HG02852 (cell line): ENCODE results near the gene CPNE2.

Experiments used
- ATAC-seq: cut with Tn5 transposase; IDR thresholded peaks from one replicate; pipeline ENCODE4 v1.9.1; 2021; ENCODE audit warnings: mild to moderate bottlenecking, moderate library complexity; ENCODE audit not compliant: unreplicated experiment

The CPNE2 gene

DNA sequence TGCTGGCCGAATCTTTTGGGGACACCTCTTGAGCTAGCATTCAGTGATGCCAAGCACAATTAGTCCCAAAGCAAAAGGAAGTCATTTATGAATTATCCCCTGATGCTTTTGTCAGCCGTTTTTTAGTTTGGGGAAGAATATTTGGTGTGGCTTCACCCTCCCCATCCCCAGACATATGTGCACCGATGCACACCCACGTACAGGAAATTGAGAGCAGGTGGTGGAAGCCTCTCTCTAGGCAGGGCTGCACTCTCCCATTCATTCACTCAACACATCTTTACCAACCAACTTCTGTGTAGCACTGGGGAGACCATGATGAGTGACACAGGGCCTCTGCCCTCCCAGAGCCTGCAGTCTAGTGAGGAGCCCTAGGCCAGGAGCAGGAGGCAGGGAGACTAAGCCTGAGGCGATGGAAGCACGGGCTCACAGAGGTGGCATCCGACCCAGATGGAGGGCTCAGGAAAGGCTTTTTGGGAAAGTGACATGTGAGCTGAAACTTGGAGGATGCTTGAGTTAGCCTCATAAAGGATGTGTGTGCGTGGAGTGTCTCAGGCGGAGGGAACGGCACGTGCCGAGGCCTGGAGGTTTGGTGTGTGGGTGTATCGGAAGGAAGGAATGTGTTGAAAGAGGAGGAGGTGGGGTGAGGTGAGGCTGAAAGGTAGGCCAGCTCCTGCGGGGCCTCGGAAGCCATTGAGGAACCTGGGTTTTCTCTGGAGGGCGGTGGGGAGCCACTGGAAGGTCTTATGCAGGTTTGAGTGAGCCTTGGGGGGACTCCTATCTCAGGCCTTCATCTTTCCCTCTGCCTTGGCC is 49.6 kb downstream of the CPNE2 start:
- no peak for ATAC-seq

DNA sequence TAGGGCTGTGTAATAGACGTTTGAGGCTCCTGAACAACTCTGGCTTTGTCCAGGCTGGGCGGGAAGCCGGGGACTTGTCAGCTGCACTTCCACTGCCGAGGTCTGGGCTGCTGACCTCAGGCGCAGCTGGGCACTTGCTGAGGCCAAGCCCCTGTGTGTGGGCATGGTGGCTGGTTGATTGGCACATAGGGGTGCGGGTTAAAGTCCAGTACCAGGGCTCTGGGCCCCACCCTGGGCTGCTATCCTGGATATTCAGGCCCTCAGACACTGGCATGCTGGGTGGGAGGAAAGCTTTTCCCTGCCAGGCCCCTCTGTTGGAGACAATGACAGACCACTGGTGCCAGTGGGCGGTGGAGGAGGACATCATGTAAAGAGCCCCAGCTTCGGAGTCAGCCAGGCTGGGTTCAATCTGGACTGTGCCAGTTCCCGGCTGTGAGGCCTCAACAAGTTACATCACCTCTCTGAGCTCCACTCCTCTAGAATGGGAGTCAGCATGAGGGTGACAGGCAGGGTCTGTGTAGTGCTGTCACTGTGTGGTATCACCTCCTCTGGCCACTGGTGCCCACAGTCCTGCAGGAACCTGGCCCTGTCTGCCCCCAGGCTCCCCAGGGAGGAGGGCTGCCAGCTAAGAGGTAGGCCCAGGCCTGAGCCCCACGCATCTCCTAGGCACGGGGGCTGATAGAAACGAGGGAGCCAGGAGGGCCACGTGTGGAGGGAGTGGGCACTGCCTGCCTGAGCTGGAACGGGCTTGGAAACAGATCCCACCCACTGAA is 51.0 kb downstream of the CPNE2 start:
- ATAC-seq: no peak

DNA sequence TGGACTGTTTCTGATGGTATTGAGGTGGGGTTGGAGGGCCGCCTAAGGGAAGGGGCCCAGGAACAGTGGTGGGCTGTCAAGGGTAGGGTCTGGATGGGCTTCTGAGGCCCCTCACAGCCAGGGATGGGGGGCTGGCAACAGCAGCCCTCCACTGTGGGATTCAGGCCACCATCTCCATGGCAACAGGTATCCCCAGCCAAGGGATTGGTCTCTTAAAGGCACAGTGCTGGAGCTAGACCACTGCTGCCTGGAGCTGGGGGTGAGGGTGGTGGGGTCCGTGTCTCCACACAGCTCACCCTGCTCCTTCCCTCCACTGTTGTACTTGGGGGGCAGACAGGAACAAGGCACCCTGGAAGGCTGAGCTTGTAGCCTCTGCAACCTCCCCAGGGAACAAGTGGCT is 51.6 kb downstream of the CPNE2 start:
- no peak for ATAC-seq

DNA sequence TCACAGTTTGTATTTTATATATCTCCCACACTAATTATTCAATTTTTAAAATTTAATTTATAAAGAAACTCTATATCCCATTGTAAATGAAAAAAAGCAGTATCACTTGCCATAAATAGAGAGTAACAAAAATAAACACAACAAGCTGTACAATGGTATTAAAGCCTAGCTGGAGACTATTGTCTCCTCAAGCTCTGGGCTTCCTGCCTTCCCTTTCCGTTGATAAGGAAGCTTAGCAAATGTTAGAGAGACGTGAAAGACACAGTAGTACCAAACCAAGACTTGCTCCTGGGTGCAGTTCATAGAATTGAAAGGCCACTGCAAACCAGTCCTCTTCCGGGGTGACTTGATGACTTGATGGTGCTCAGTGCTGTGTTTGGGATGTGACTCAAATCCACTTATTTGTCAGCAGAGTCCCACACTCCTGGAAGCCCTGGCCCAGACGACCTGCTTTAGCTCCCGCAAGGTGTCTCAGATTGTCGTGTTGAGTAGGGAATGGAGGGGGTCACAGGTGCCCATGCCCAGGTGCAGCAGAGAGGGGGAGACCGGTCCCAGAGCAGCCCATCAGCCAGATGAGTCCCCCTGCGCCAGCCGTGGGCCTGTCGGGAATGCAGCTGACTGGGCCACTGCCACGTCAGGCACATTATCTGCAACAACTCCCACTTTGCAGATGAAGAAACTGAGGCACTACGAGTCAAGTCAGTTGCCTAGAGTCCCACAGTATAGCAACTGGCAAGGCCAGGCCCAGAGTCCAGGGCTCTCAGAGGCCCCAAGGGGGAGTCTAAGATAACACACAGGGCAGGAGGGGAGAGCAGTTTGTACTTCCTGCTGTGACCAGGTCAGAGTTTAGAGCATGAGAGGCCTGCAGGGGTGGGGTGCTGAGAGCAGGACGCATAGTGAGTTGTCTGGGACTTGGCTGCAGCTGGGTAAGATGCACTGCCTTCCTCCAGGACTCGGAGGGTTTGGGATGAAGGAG is 53.0 kb downstream of the CPNE2 start:
- no peak for ATAC-seq

DNA sequence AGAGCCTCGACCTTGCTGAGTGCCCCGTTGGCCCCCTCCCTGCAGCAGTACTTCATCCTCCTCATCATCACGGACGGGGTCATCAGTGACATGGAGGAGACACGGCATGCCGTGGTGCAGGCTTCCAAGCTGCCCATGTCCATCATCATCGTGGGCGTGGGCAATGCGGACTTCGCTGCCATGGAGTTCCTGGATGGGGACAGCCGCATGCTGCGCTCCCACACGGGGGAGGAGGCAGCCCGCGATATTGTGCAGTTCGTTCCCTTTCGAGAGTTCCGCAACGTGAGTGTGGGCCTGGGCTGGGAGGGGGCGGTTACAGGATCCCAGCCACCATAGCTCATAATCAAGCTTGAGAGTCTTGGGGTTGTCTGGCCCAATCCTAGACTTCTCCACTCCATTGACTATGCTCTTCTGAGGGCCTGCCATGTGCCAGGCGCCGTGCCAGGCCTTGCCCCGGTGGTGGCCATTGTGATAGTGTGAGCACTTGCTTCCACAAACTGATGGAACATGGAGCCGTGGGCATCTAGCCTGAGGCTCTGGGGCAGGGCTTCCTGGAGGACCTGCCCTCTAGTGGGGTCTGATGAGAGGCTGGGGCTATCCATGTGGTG is 53.8 kb downstream of the CPNE2 start:
- no peak for ATAC-seq

DNA sequence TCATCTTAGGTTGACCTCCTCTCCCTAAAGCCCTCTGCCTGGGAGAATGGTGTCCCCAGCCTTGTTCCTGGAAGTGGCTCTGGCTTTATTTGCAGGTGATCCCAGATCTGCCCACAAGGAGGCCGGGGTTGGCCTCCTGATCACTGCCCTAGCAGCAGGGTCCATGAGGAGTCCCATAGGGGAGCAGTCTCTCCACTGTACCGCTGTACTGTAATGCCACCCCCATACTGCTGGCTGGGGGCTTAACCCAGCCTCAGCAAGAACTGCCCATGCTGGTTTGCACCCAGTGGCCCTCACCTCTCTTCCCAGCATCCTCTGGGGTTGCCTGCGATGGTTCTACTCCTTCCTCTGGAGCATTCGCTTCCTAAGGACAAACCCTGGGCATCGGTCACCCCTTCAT is 54.4 kb downstream of the CPNE2 start:
- no peak for ATAC-seq

DNA sequence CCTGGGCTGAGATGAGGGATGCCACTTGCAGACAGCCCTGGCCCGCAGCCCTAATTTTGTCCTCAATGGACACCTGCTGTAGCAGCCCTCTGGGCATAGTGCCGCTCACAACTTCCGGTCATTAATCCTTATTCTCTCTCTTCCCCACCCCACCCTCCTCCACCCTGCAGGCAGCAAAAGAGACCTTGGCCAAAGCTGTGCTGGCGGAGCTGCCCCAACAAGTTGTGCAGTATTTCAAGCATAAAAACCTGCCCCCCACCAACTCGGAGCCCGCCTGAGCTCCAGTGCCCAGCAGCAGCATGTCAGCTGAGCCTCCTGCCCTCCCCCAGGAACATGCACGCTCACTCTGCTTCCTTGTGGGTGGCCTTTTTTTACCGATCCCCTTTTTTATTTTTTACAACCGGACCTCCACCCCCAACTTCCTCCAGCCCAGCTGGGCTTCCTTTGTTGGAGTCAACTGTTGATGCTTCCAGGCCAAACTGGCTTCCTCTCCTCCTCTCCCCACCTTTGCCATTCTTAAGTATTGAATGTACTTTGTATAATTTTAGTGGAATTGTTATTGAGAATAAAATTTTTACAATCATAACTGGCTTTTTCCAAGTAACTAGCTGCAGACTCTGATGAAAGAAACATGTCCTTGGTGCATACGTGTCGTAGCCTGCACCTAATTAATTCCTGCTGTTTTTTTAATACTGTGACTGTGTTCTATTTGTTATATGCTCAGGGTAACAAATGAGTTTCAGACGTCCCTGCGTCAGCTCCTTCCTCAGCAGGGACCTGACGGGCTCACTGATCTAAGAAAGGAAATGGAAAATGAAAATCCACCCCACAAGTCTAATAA is 55.2 kb downstream of the CPNE2 start:
- ATAC-seq: no peak

DNA sequence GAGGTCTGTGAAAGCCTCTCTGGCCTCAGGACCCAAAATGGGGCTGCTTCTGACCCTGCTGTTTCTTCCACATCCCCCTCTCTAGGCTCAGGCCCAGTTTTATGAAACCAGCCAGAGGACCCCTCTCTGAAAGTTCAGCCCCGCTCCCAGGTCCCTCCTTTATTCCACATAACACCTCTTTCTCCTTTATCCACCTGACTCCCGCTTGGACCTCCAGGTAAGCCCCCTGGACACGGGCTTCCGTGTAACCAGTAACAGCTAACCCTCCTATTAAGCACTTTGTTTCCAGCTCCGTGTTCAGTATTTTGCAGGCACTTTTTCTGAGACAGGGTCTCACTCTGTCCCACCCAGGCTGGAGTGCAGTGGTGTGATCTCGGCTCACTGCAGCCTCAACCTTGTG is 56.1 kb downstream of the CPNE2 start:
- ATAC-seq: no peak

DNA sequence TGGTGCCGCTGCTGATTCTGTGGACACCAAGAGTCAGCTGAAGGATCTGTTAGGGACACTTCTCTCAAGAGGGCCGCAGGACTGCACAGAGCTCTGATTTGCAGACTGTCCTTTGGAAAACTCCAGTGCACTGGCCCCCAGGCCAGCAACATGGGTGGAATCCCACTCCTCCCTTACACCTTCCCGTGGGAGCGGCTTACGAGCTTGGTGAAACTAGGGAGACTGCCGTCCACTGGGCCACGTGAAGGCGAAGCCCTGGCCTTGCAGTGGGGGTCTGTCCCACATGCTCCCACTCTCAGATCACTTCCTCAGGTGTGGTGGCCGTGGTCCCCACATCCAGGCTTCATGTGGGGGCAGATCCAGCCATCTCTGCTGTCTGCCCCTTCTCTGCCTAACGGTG is 57.0 kb downstream of the CPNE2 start:
- no peak for ATAC-seq

DNA sequence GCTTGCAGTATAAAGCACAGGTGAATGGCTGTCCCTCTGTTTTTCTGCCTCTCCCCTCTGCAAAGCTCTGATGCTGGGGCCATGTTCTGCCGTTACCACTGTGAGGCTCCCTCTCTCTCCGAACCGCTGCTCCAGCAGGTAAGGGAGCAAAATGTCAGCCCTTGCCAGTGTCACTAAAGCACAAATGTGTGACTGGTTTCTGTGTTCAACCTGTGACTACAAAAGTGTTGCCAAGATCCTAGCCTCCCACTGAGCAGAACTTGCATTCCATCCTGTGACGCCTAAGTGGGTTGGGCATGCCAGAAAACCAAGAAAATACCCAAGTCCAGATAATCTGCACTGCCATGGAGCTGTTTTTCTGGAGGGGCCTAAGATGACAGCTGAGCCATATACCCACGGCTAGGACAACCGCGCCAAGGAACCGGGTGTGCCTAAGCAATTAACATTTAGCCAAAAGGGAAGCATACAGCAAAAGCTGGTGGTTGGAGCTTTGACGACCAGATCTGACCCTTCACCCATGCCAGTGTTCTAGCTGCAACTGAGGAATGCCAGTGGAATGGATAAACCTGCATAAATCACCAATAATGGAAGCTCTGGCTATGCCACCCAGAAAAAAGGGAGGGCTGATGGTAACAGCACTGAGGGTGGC is 58.4 kb downstream of the CPNE2 start:
- ATAC-seq: no peak

DNA sequence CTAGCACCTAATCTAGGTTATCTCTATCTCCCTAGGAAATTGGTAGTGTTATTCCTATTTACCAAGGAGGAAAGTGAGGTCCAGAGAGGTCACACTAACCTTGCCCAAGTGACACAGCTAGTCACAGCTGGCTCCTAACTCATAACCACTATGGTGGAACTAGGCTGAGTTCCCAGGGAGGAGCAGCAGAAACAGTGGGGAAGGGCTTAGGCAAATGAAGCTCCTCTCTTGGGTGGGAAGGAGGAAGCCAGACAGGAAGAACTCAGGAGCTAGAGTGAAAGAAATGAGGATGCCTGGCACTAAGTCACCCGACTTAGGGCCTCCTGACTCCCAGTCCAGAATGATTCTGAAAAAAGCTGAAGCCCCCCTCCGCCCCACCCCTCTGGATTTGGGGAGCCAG is 59.0 kb downstream of the CPNE2 start:
- no peak for ATAC-seq

DNA sequence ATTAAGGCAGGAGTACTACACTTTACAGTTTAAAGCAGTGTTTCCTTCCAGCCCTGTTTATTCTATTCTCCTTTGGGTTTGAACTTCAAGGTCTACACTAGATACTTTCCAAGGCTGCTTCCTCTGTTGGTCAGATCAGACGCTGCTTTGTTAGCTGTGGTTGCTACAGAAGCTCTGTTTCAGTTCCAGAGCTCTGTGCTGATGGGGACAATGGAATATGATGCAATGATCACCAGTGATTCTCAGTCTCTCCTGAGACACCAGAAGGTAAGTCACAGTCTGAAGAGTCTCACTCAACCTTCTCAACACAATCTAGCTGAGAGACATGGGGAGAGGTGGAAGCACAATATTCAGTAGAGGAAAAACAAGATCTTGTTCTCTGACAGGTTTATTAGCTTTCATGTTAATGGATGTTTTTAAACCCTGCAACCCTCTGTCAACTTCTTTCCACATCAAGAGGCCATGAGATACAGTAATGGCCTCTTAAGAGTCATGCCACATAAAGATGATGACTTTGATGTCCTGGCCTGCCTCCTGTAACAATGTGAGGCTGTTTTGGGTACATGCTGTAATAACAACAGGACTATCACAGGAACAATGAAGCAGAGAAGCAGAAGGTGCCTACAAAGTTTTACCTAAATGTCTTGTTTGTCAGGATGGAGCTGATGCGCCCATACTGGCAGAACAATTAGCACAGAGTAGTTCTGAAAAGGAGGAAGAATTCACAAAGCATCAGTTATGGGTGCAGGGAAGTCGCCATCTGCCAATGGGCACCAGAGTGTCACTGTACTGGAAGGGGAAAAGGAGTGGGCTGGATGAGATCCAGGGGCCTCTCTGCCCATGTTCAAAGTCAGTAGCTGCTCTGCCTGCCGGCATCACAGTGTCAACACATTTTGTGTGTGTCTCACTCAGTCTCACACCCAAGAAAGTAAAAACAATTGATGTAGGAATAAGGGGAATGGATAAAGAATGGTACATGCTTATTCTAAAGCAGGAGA is 60.0 kb downstream of the CPNE2 start:
- no peak for ATAC-seq

DNA sequence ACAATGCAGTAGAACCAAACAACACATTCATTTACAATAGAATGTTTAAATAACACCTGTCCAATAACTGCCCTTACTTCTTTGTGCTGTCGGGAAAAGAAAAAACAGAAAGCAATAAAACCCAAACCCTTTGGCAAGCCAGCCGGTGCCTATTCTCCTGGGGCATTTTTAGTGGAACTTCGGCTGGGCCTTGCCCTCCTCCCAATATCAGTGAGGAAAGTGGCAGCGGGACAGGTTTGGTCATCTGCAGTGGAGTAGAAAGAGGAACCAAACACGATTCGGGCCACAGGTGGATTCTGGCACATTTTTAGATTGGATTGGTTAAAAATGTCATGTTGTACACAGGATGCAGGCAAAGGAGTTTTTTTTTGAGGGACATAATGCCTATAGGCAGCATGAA is 61.5 kb downstream of the CPNE2 start:
- no peak for ATAC-seq

DNA sequence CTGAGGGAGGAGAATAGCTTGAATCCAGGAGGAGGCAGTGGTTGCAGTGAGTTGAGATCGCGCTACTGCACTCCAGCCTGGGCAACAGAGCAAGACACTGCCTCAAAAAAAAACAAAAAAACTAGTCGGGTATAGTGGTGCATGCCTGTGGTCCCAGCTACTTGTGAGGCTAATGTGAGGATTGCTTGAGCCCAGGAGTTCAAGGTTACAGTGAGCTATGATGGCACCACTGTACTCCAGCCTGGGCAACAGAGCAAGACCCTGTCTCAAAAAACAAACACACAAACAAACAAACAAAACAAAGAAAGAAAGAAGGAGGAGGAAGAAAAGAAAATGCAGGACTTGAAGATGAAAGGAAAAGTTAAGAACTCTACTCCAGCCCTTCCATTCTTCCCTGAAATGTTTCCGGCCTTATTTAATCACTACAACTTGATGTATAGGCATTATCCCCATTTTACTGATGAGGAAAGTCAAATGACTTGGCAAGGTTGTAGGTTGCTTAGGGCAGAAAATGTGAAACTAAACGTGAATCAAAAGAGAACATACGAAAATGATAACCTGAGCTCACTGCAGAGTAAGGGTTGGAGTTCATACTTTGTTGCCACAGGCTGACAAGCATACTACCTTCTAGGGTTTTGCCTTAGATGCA is 63.4 kb downstream of the CPNE2 start:
- ATAC-seq: no peak

DNA sequence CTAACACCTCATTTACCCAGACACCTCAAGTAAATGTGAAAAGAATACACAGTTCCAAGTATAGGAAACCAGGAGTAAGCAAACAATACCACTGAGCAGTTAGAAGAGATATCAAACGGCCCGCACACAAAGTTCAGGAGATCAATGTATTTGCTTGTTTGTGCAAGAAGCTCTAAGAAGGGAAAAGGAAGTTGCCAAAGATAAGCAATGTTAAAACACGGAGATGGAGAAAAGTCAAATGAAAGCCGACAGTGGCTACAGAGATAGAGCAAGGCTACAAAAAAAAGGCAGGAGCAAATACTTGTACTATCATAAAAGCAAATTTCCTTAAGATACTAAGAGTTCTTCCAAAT is 63.9 kb downstream of the CPNE2 start:
- ATAC-seq: no peak

DNA sequence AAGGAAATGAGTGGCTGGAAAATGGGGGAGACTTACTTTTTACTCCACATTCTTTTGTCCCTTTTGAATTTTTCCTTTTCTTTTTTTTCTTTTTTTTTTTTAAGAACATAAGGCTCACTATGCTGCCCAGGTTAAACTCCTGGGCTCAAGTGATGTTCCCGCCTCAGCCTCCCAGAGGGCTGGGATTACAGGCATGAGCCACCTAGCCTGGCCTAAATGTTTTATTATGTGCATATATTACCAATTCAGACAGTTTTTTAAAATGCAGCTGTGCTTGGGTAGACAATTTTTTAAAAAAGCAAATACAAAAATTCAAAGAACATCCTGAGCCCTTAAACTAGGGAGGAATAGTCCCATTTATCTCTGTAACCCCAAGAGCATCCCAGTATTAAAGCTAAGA is 65.2 kb downstream of the CPNE2 start:
- no peak for ATAC-seq

DNA sequence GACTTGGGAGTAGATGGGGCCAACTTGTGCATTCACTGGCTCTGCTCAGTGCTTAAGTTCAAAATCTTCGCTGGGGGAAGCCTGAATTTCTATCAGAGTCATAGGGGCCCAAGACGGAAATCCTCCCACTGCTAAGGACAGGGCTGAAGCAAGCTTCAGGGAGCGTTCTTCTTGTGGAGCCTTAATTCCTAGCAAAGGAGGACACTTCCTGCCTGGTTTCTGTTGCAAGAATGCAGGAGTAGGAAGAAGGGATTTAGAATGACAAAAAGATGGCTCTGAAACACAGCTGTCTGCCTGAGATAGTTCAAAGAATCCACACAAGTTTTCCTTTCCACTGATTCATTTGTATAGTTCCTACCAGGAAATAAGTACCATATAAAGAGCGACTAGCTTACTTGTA is 67.1 kb downstream of the CPNE2 start:
- ATAC-seq: no peak

DNA sequence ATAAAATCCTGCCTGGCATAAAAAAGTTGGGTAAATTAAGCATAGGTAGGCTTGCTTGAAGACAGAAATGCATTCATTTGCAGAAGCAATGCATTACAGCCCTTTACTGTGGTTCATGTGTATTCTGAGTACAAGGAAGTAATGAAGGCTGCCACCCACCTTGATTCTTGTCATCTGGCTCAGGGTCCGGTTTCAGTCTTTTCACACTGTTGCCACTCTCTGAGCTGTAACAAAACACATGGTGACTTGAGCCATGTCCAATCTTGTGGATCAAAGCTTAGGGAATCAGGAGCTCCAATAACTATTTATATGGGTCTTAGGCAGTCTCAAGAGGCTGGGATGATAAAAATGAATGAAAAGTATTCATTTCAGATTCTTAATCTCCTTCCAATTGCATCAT is 71.5 kb downstream of the CPNE2 start:
- ATAC-seq: no peak
